ENCODE measurements around the gene NOL6. TPM values are rescaled to one million over a fixed set of nuclear protein-coding genes. Genes with fewer than 3 reads are reported as not detected.
"Not testable (repeated sequence)": the region's sequence is repeated elsewhere in the genome, so short reads cannot be mapped to it uniquely, and the experiment has no call there.

The NOL6 gene
- total RNA-seq, 2 experiments from 2014 or later = 37.1 to 38.8 TPM

GRCh38 chr9:33506626-33507370, 33.1 kb upstream of the NOL6 start:
- POLR2A ChIA-PET = no interaction called here
- H3K4me1 Mint-ChIP-seq (ENCODE audit: low read depth) = peaks cover 7% of the 10 kb centered on the region
- ATAC-seq = no peak
- no peaks in the 10 kb centered on the region for H3K9me3 Mint-ChIP-seq (ENCODE audit: insufficient read depth)
- H3K36me3 Mint-ChIP-seq (ENCODE audit: low read depth) = no peaks in the 10 kb centered on the region
- H3K4me3 Mint-ChIP-seq = no peak overlapping the region
- peaks cover 2% of the 10 kb centered on the region for H3K27me3 Mint-ChIP-seq (ENCODE audit: low read depth)
- no peak overlapping the region for H3K27ac Mint-ChIP-seq
- CTCF ChIA-PET = no interaction called here
- no peak for DNase-seq

DNA sequence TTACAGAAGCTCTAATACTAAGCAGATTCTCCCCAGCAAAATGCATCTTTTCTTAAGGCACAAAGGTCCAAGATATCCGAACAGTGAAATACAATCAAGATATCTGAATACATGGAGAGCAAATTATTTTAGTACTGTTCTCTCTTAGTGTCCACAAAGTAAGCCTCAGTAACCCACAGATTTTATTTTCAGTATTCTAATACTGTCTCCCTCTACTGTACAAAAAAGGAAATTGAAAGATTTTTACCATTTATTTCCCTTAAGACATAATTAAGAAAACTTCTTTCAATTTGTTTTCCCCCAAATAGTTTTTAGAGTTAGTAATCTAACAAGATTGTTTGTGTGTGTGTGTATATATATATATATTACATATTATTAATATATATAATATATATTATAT, 24.7 kb upstream of the NOL6 start:
- DNase-seq (no peak), ATAC-seq (no peak)
- H3K27ac Mint-ChIP-seq = no peak overlapping the region
- no peak overlapping the region for H3K4me3 Mint-ChIP-seq
- ChIA-PET CTCF (no interaction called here), POLR2A (no interaction called here)
- H3K27me3 Mint-ChIP-seq (ENCODE audit: low read depth) = peaks cover 7% of the 10 kb centered on the region
- H3K36me3 Mint-ChIP-seq (ENCODE audit: low read depth) = no peaks in the 10 kb centered on the region
- no peaks in the 10 kb centered on the region for H3K4me1 Mint-ChIP-seq (ENCODE audit: low read depth)
- H3K9me3 Mint-ChIP-seq (ENCODE audit: insufficient read depth) = no peaks in the 10 kb centered on the region

DNA sequence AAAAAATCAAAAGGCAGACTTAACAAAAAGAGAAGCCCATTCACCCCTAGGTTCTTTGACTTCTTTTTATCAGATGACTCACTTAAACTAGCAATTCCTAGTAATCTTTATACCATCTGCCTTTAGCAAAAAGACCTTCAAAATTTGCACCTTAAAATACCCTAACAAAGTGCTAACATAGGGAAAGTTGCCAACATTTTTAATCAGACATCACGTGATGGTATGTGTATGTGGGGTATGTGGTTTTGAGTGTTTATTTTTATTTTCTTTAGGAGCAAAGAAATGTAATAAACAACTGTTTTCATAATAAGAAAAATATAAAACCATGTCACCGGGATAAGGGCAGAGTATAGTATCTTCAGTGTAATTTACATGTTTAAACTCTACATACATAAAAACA, 20.1 kb upstream of the NOL6 start:
- POLR2A ChIA-PET; ATAC-seq; H3K27me3 Mint-ChIP-seq (ENCODE audit: low read depth); H3K9me3 Mint-ChIP-seq (ENCODE audit: insufficient read depth); H3K4me1 Mint-ChIP-seq (ENCODE audit: low read depth); H3K36me3 Mint-ChIP-seq (ENCODE audit: low read depth); CTCF ChIA-PET; H3K27ac Mint-ChIP-seq; H3K4me3 Mint-ChIP-seq; DNase-seq: not testable (repeated sequence)

GRCh38 chr9:33489066-33489465, 15.3 kb upstream of the NOL6 start:
- Mint-ChIP-seq H3K4me3 (no peak overlapping the region), H3K36me3 (ENCODE audit: low read depth) (no peaks in the 10 kb centered on the region), H3K9me3 (ENCODE audit: insufficient read depth) (no peaks in the 10 kb centered on the region), H3K27me3 (ENCODE audit: low read depth) (peaks cover 5% of the 10 kb centered on the region), H3K4me1 (ENCODE audit: low read depth) (no peaks in the 10 kb centered on the region), H3K27ac (no peak overlapping the region)
- no peak for DNase-seq
- ChIA-PET POLR2A (no interaction called here), CTCF (interaction anchor here (1.3 to 1.8 kb wide), 3 partner anchors 10 to 115 kb away, joined by 3 to 4 read pairs (median 4); no protein-coding TSS in a partner anchor)
- ATAC-seq = no peak

DNA sequence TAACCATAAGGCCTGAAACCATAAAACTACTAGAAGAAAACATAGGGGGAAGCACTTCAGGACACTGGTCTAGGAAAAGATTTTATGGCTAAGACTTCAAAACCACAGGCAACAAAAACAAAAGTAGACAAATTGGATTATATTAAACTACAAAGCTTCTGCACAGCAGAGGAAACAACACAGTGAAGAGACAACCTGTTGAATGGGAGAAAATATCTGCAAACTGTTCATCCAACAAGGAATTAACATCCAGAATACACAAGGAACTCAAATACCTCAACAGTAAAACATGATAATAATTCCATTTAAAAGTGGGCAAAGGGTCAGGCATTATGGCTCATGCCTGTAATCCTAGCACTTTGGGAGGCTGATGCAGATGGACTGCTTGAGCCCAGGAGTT, 11.6 kb upstream of the NOL6 start:
- H3K27ac Mint-ChIP-seq; H3K27me3 Mint-ChIP-seq (ENCODE audit: low read depth); H3K36me3 Mint-ChIP-seq (ENCODE audit: low read depth); ATAC-seq; DNase-seq; H3K4me1 Mint-ChIP-seq (ENCODE audit: low read depth); H3K9me3 Mint-ChIP-seq (ENCODE audit: insufficient read depth); H3K4me3 Mint-ChIP-seq; POLR2A ChIA-PET: not testable (repeated sequence)
- CTCF ChIA-PET = interaction anchor here (1.7 kb wide), 1 partner anchor 19 kb away, joined by 5 read pairs; no protein-coding TSS in a partner anchor

- CTCF ChIA-PET = no interaction called here
- Mint-ChIP-seq H3K4me3 (no peak overlapping the region), H3K27me3 (ENCODE audit: low read depth) (peaks cover 2% of the 10 kb centered on the region), H3K9me3 (ENCODE audit: insufficient read depth) (no peaks in the 10 kb centered on the region), H3K36me3 (ENCODE audit: low read depth) (no peaks in the 10 kb centered on the region), H3K4me1 (ENCODE audit: low read depth) (no peaks in the 10 kb centered on the region), H3K27ac (no peak overlapping the region)
- no peak for DNase-seq
- POLR2A ChIA-PET = no interaction called here
- ATAC-seq = no peak
Observed at GRCh38 chr9:33480976-33481375, 7.3 kb upstream of the NOL6 start.

GRCh38 chr9:33480106-33480505, 6.4 kb upstream of the NOL6 start:
- Mint-ChIP-seq H3K27me3 (ENCODE audit: low read depth) (peaks cover under 1% of the 10 kb centered on the region), H3K4me1 (ENCODE audit: low read depth) (no peaks in the 10 kb centered on the region), H3K27ac (no peak overlapping the region), H3K4me3 (no peak overlapping the region), H3K9me3 (ENCODE audit: insufficient read depth) (no peaks in the 10 kb centered on the region), H3K36me3 (ENCODE audit: low read depth) (no peaks in the 10 kb centered on the region)
- CTCF ChIA-PET = no interaction called here
- no peak for ATAC-seq
- no peak for DNase-seq
- POLR2A ChIA-PET = no interaction called here

DNA sequence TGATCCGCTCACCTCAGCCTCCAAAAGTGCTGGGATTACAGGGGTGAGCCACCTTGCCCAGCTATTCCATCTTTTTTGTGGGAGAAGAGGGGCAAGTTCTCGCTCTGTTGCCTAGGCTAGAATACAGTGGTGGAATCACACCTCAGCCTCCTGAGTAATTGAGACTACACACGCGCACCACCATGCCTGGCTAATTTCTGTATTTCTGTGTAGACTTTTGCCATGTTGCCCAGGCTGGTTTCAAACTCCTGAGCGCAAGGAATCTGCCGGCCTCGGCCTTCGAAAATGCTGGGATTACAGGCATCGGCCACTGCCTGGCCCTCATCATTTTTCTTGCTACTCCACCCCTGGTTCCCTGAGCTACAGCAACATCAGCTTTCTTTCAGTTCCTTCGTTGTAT, 2.8 kb upstream of the NOL6 start:
- H3K4me1 Mint-ChIP-seq (ENCODE audit: low read depth) = peaks cover 23% of the 10 kb centered on the region
- H3K4me3 Mint-ChIP-seq = no peak overlapping the region
- H3K27ac Mint-ChIP-seq = no peak overlapping the region
- ChIA-PET POLR2A (no interaction called here), CTCF (interaction anchor here (3.0 to 5.8 kb wide), 2 partner anchors 9 to 61 kb away, joined by 21 to 48 read pairs; no protein-coding TSS in a partner anchor)
- no peaks in the 10 kb centered on the region for H3K27me3 Mint-ChIP-seq (ENCODE audit: low read depth)
- no peak for DNase-seq
- peaks cover 10% of the 10 kb centered on the region for H3K36me3 Mint-ChIP-seq (ENCODE audit: low read depth)
- no peaks in the 10 kb centered on the region for H3K9me3 Mint-ChIP-seq (ENCODE audit: insufficient read depth)
- no peak for ATAC-seq

DNA sequence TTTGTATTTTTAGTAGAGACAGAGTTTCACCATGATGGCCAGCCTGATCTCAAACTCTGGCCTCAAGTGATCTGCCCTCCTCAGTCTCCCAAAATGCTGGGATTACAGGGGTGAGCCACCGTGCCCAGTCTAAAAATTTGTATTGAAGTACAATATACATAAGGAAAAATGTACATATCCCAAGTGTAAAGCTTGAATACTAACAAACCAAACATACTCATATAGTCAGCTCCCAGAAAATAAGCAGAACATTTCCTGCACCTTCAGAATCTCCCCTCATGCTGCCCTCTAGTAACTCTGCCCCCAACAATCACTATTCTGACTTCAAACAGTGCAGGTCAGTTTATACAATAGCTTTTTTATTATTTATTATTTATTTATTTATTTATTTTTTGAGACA, 1.6 kb upstream of the NOL6 start:
- DNase-seq (no peak), ATAC-seq (no peak)
- CTCF ChIA-PET = interaction anchor here (0.6 to 5.8 kb wide), 6 partner anchors 8 to 101 kb away, joined by 3 to 48 read pairs (median 17); partner anchors contain the start of gene AQP3
- no peak overlapping the region for H3K4me3 Mint-ChIP-seq
- POLR2A ChIA-PET = interaction anchor here (2.7 kb wide), 1 partner anchor 60 kb away, joined by 13 read pairs; no protein-coding TSS in a partner anchor
- H3K9me3 Mint-ChIP-seq (ENCODE audit: insufficient read depth) = no peaks in the 10 kb centered on the region
- H3K27ac Mint-ChIP-seq = no peak overlapping the region
- peaks cover 28% of the 10 kb centered on the region for H3K4me1 Mint-ChIP-seq (ENCODE audit: low read depth)
- no peaks in the 10 kb centered on the region for H3K27me3 Mint-ChIP-seq (ENCODE audit: low read depth)
- peaks cover 16% of the 10 kb centered on the region for H3K36me3 Mint-ChIP-seq (ENCODE audit: low read depth)

- H3K36me3 Mint-ChIP-seq (ENCODE audit: low read depth) = peaks cover 31% of the 10 kb centered on the region
- ChIA-PET POLR2A (interaction anchor here (0.8 to 2.7 kb wide), 14 partner anchors 9 to 448 kb away, joined by 3 to 14 read pairs (median 5); partner anchors contain the start of genes AQP3, DNAJA1 and NFX1), CTCF (interaction anchor here (0.7 to 12.7 kb wide), 17 partner anchors 9 to 186 kb away, joined by 3 to 141 read pairs (median 5); partner anchors contain the start of genes ANKRD18B and AQP3)
- H3K4me3 Mint-ChIP-seq = peak overlapping the region; percentile 98
- ATAC-seq (peak; percentile 0), DNase-seq (no peak)
- H3K27ac Mint-ChIP-seq = peak overlapping the region; percentile 95
- H3K4me1 Mint-ChIP-seq (ENCODE audit: low read depth) = peaks cover 28% of the 10 kb centered on the region
- H3K9me3 Mint-ChIP-seq (ENCODE audit: insufficient read depth) = no peaks in the 10 kb centered on the region
- H3K27me3 Mint-ChIP-seq (ENCODE audit: low read depth) = no peaks in the 10 kb centered on the region
Observed at GRCh38 chr9:33472881-33473615, 676 bp downstream of the NOL6 start.

GRCh38 chr9:33472171-33472880, 1.4 kb downstream of the NOL6 start:
- Mint-ChIP-seq H3K4me3 (peak overlapping the region; percentile 98), H3K36me3 (ENCODE audit: low read depth) (peaks cover 33% of the 10 kb centered on the region), H3K9me3 (ENCODE audit: insufficient read depth) (no peaks in the 10 kb centered on the region), H3K4me1 (ENCODE audit: low read depth) (peaks cover 28% of the 10 kb centered on the region), H3K27me3 (ENCODE audit: low read depth) (no peaks in the 10 kb centered on the region), H3K27ac (peak overlapping the region; percentile 55)
- POLR2A ChIA-PET = interaction anchor here (0.7 to 2.7 kb wide), 7 partner anchors 10 to 447 kb away, joined by 3 to 14 read pairs (median 6); partner anchors contain the start of genes DNAJA1 and NFX1
- ATAC-seq (no peak), DNase-seq (no peak)
- CTCF ChIA-PET = interaction anchor here (0.8 to 12.7 kb wide), 8 partner anchors 8 to 152 kb away, joined by 3 to 141 read pairs (median 9); no protein-coding TSS in a partner anchor
